Measurements from ENCODE around the gene RNASET2. TPM values are rescaled to one million over a fixed set of nuclear protein-coding genes. Genes with fewer than 3 reads are reported as not detected.
"Not testable (repeated sequence)": the region's sequence is repeated elsewhere in the genome, so short reads cannot be mapped to it uniquely, and the experiment has no call there.

RNASET2 gene
- total RNA-seq, 1 donor from 2014 or later: 27.1 TPM

DNA sequence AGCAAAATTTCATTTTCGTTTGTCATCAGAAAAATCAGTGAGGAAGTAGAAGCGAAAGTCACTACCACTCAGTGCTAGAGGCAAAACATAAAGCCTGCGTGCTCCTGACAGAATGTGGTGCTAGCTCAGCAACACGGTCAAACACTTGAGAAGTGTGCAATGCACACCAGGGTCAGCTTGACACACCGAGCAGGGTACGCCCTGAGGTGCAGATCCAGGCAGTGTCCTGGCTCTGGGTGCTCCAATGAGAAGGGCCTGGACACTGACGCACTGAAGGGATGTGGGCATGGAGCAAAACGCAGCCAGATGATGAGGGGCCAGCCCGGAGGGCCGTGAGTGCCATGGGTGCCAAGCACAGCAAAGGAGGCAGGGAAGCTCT is 5.9 kb downstream of the RNASET2 start:
- no peak overlapping the region for H3K4me3 Mint-ChIP-seq (ENCODE audit: unreplicated experiment)
- no peak for TF ChIP-seq CTCF (IDR thresholded peaks at IDR 0.05)
- no peaks in the 10 kb centered on the region for H3K9me3 Mint-ChIP-seq (ENCODE audit: low read depth)
- DNase-seq (ENCODE audit: low spot score): no peak
- H3K27ac Mint-ChIP-seq (ENCODE audit: unreplicated experiment): no peak overlapping the region
- peaks cover 3% of the 10 kb centered on the region for H3K4me1 Mint-ChIP-seq (ENCODE audit: low read depth)
- H3K27me3 Mint-ChIP-seq (ENCODE audit: low read depth): no peaks in the 10 kb centered on the region
- H3K36me3 Mint-ChIP-seq (ENCODE audit: low read depth): peaks cover 7% of the 10 kb centered on the region

DNA sequence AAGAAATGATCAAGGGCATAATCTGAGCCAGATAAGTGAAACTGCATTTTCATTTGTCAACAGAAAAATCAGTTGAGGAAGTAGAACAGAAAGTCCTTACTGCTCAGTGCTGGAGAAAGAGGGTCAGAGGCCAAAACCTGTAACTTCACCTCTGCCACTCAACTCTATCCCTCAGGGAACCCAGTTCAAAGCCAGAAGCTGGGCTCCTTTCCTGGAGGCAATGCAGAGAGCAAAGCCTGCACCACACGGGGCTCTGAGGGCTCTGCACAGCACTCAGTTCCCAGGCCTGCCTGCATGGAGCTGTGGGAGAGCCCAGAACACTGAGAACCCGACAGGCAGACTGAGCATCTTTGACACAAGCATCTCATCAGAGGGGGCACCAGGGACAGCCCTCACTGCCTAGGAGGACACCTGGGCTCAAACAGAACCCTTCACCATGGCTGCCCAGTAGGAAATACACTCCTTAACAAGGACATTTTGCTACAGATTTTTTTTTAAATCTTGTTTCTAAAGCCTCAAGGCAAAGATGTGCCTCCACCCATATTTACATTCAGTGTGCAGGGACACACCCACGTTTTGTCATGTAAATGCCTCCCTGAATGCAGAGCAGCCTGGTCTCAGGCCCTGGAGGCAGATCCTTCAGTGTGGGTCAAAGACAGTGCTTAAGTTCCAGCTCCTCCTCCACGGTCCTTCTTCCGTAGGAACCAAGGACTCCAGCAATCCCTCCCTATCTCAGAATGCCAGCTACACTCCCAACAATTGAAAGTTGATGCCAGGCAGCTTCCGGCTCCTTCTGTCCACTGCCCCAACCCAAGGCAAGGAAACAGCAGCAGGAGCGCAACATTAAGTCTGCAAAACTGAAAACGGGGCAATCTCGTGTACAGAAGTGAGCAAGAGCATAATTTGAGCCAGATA is 6.6 kb downstream of the RNASET2 start:
- H3K36me3 Mint-ChIP-seq (ENCODE audit: low read depth): peaks cover 9% of the 10 kb centered on the region
- no peak for DNase-seq (ENCODE audit: low spot score)
- no peak overlapping the region for H3K4me3 Mint-ChIP-seq (ENCODE audit: unreplicated experiment)
- no peaks in the 10 kb centered on the region for H3K4me1 Mint-ChIP-seq (ENCODE audit: low read depth)
- H3K9me3 Mint-ChIP-seq (ENCODE audit: low read depth): no peaks in the 10 kb centered on the region
- H3K27ac Mint-ChIP-seq (ENCODE audit: unreplicated experiment): no peak overlapping the region
- TF ChIP-seq CTCF (IDR thresholded peaks at IDR 0.05): no peak
- H3K27me3 Mint-ChIP-seq (ENCODE audit: low read depth): no peaks in the 10 kb centered on the region

DNA sequence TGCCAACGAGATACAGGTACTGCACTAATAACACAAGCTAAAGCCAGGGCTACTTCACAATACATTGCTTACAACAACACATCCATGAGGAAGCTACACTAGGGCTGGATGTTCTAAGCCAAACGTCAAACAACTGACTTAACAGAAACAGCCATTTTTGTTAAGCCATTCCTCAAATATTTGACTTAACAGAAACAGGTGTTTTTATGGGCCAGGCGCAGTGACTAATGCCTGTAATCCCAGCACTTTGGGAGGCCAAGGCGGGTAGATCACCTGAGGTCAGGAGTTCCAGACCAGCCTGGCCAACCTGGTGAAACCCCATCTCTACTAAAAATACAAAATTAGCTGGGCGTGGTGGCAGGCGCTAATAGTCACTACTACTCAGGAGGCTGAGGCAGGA is 7.6 kb downstream of the RNASET2 start:
- H3K27ac Mint-ChIP-seq (ENCODE audit: unreplicated experiment); H3K9me3 Mint-ChIP-seq (ENCODE audit: low read depth); H3K4me1 Mint-ChIP-seq (ENCODE audit: low read depth); H3K4me3 Mint-ChIP-seq (ENCODE audit: unreplicated experiment); DNase-seq (ENCODE audit: low spot score); H3K36me3 Mint-ChIP-seq (ENCODE audit: low read depth); H3K27me3 Mint-ChIP-seq (ENCODE audit: low read depth): not testable (repeated sequence)

DNA sequence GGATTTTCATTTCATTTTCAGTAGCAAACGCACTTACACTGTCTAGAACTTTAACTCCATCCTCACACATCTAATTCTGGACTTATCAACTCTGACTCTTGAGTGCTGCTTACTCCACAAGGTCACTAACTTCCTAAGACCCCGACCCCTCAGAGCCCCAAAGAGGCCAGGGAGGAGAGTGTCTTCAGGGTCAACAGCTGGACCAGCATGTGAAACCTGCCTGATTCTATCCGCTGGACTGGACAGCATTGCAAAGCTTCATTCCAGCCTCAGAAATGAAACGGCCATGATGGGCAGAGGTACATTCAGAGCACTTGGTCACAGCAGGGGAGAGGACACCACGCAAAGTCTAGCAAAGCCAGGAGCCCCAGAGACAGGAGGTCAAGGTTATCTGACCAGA is 9.1 kb downstream of the RNASET2 start:
- TF ChIP-seq CTCF (IDR thresholded peaks at IDR 0.05): no peak
- H3K9me3 Mint-ChIP-seq (ENCODE audit: low read depth): no peaks in the 10 kb centered on the region
- H3K4me3 Mint-ChIP-seq (ENCODE audit: unreplicated experiment): no peak overlapping the region
- no peak for DNase-seq (ENCODE audit: low spot score)
- H3K36me3 Mint-ChIP-seq (ENCODE audit: low read depth): peaks cover 12% of the 10 kb centered on the region
- no peaks in the 10 kb centered on the region for H3K4me1 Mint-ChIP-seq (ENCODE audit: low read depth)
- H3K27me3 Mint-ChIP-seq (ENCODE audit: low read depth): no peaks in the 10 kb centered on the region
- H3K27ac Mint-ChIP-seq (ENCODE audit: unreplicated experiment): no peak overlapping the region

DNA sequence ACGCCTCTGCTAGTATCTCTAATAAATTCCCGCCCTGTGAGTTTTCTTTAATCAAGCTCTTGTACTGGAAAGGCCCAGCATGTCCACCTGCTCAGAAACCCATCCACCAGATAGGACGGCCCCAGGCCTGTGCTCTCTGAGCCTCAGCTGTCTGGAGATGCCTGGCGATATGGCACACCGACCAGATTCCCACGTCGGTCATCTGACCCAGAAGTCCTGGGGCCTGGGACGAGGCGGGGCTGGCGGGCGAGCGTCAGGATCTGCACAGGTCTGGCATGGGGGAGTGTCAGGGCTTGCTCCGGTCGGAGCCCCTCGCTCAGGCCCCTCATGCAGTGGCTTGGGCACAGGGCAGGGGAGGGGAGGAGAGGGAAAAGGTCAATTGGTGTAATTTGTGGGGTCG is 10.2 kb downstream of the RNASET2 start:
- no peak for DNase-seq (ENCODE audit: low spot score)
- Mint-ChIP-seq H3K27me3 (ENCODE audit: low read depth) (no peaks in the 10 kb centered on the region), H3K4me3 (ENCODE audit: unreplicated experiment) (no peak overlapping the region), H3K4me1 (ENCODE audit: low read depth) (no peaks in the 10 kb centered on the region), H3K27ac (ENCODE audit: unreplicated experiment) (no peak overlapping the region), H3K9me3 (ENCODE audit: low read depth) (no peaks in the 10 kb centered on the region), H3K36me3 (ENCODE audit: low read depth) (peaks cover 12% of the 10 kb centered on the region)
- no peak for TF ChIP-seq CTCF (IDR thresholded peaks at IDR 0.05)

Measured in chondrocyte (in vitro differentiated cells).